ENCODE measurements around the gene MXD1. TPM values are rescaled to one million over a fixed set of nuclear protein-coding genes. Genes with fewer than 3 reads are reported as not detected.

Gene MXD1
- total RNA-seq, 1 donor from 2014 or later, result 3.5 TPM

DNA sequence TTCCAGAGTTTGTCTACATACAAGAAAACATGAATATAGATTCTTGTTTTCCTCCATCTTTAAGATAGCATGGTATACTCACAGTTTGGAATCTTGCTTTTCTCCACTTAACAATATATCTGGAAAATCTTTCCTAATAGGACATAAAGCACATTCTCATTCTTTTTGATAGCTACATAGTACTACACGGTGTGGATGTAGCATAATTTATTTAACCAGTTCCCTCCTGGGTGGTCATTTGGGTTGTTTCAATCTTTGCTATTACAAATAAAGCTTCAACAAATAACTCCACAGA is 19.7 kb downstream of the MXD1 start:
- Histone ChIP-seq H3K36me3 (peaks cover 43% of the 10 kb centered on the region), H3K9me3 (replicated peaks) (no peaks in the 10 kb centered on the region), H3K27me3 (ENCODE audit: low read depth) (no peaks in the 10 kb centered on the region), H3K4me1 (peaks cover 18% of the 10 kb centered on the region), H3K4me3 (no peak overlapping the region), H3K27ac (replicated peaks) (no peak overlapping the region)
- intact Hi-C loops (cut with micrococcal nuclease), result no loop called here
- TF ChIP-seq, protein P1, sequence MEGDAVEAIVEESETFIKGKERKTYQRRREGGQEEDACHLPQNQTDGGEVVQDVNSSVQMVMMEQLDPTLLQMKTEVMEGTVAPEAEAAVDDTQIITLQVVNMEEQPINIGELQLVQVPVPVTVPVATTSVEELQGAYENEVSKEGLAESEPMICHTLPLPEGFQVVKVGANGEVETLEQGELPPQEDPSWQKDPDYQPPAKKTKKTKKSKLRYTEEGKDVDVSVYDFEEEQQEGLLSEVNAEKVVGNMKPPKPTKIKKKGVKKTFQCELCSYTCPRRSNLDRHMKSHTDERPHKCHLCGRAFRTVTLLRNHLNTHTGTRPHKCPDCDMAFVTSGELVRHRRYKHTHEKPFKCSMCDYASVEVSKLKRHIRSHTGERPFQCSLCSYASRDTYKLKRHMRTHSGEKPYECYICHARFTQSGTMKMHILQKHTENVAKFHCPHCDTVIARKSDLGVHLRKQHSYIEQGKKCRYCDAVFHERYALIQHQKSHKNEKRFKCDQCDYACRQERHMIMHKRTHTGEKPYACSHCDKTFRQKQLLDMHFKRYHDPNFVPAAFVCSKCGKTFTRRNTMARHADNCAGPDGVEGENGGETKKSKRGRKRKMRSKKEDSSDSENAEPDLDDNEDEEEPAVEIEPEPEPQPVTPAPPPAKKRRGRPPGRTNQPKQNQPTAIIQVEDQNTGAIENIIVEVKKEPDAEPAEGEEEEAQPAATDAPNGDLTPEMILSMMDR (IDR thresholded peaks at IDR 0.05; ENCODE audit: borderline replicate concordance), result no peak
- no peak for DNase-seq

DNA sequence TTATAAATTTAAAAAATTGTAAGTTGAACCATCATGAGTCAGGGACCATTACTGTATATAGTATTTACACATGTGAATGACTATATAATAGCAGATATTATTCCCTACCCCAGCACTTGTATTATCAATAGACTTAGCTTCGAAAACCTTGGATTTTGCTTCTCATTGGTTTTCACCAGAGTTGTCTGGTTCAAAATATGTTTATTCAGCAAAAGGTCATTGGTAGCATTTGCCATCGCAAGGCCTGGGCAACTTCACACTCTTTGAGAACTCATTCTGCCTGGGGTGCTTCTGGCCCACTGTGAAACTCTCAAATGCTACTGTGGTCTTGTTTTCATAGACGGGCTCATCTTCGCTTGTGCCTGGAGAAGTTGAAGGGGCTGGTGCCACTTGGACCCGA is 20.1 kb downstream of the MXD1 start:
- Histone ChIP-seq H3K36me3 (peaks cover 45% of the 10 kb centered on the region), H3K27ac (replicated peaks) (no peak overlapping the region), H3K9me3 (replicated peaks) (no peaks in the 10 kb centered on the region), H3K4me3 (no peak overlapping the region), H3K4me1 (peaks cover 18% of the 10 kb centered on the region), H3K27me3 (ENCODE audit: low read depth) (no peaks in the 10 kb centered on the region)
- TF ChIP-seq, protein P1 (IDR thresholded peaks at IDR 0.05; ENCODE audit: borderline replicate concordance), result no peak
- intact Hi-C loops (cut with micrococcal nuclease), result no loop called here
- DNase-seq, result no peak

DNA sequence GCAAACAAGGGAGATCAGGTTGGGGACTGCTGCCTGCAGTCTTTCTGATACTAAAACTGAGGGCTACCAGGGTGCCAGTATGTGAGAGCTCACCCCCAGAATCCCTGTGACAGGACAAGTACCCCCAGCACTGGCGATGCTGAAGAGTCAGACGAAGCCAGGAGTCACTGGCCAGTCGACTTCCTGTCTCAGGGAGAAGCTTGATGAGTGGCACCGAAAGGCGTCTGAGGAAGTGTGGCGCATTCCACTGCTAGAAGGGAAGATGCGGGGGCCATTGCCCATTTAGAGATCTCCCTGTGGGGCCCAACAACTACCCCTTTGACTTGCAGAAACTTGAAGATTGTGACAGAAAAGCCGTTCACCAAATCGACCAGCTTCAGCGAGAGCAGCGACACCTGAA is 22.0 kb downstream of the MXD1 start:
- intact Hi-C loops (cut with micrococcal nuclease), result no loop called here
- TF ChIP-seq, protein P1 (IDR thresholded peaks at IDR 0.05; ENCODE audit: borderline replicate concordance), result no peak
- H3K36me3 ChIP-seq, result peaks cover 62% of the 10 kb centered on the region
- no peak for DNase-seq
- H3K4me1 ChIP-seq, result peaks cover 18% of the 10 kb centered on the region
- no peak overlapping the region for H3K4me3 ChIP-seq
- H3K9me3 ChIP-seq (replicated peaks), result no peaks in the 10 kb centered on the region
- no peak overlapping the region for H3K27ac ChIP-seq (replicated peaks)
- H3K27me3 ChIP-seq (ENCODE audit: low read depth), result no peaks in the 10 kb centered on the region

DNA sequence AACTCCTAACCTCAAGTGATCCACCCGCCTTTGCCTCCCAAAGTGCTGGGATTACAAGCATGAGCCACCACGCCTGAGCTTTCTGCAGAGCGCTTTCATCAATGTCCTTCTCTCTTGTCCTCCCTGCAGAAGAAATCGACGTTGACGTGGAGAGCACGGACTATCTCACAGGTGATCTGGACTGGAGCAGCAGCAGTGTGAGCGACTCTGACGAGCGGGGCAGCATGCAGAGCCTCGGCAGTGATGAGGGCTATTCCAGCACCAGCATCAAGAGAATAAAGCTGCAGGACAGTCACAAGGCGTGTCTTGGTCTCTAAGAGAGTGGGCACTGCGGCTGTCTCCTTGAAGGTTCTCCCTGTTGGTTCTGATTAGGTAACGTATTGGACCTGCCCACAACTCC is 23.1 kb downstream of the MXD1 start:
- Histone ChIP-seq H3K4me3 (no peak overlapping the region), H3K27ac (replicated peaks) (no peak overlapping the region), H3K9me3 (replicated peaks) (no peaks in the 10 kb centered on the region), H3K27me3 (ENCODE audit: low read depth) (no peaks in the 10 kb centered on the region), H3K36me3 (peaks cover 72% of the 10 kb centered on the region), H3K4me1 (peaks cover 17% of the 10 kb centered on the region)
- DNase-seq, result no peak
- TF ChIP-seq, protein P1 (IDR thresholded peaks at IDR 0.05; ENCODE audit: borderline replicate concordance), result no peak
- intact Hi-C loops (cut with micrococcal nuclease), result no loop called here

DNA sequence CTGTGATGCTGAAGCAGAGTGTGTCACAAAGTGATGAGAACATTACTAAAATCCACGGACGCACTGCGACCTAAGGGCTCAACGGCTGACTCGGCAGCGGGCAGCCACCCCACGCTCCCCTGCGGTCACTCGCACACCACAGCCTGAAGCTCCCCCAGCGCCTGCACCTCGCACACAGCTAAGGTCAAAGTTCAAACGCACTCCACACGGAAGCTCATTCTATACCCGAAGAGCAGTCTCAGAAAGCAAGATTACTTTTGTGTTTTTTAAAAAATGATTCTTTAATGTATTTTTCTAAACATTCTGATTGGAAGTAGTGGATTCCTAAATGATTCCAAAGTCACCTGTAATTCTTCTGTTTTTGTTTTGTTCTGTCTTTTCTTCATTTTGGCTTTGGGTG is 24.8 kb downstream of the MXD1 start:
- no peak for DNase-seq
- no peak overlapping the region for H3K27ac ChIP-seq (replicated peaks)
- intact Hi-C loops (cut with micrococcal nuclease), result no loop called here
- H3K4me1 ChIP-seq, result no peaks in the 10 kb centered on the region
- H3K4me3 ChIP-seq, result no peak overlapping the region
- H3K27me3 ChIP-seq (ENCODE audit: low read depth), result no peaks in the 10 kb centered on the region
- no peaks in the 10 kb centered on the region for H3K9me3 ChIP-seq (replicated peaks)
- peaks cover 79% of the 10 kb centered on the region for H3K36me3 ChIP-seq
- TF ChIP-seq, protein P1 (IDR thresholded peaks at IDR 0.05; ENCODE audit: borderline replicate concordance), result no peak

DNA sequence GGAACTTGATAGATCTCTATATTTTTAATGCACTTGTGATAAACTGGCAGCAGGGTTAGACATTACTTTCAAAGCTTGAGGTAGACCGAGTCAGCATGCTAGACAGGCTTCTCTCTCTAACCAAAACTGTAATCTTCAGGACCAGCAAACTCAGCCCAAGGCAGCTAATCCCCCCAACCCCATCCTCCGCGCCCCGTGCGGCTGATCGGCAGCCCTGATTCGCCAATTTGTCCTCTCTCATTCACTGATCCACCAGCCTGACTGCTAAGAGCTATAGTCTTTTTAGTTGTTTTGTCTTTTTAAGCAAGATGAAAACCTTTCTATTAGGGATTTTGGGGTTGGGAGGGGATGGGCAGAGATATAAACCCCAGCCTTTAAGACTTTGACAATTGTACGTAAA is 25.8 kb downstream of the MXD1 start:
- no peaks in the 10 kb centered on the region for H3K9me3 ChIP-seq (replicated peaks)
- peaks cover 74% of the 10 kb centered on the region for H3K36me3 ChIP-seq
- no peak overlapping the region for H3K4me3 ChIP-seq
- intact Hi-C loops (cut with micrococcal nuclease), result no loop called here
- no peak for DNase-seq
- TF ChIP-seq, protein P1 (IDR thresholded peaks at IDR 0.05; ENCODE audit: borderline replicate concordance), result no peak
- no peaks in the 10 kb centered on the region for H3K27me3 ChIP-seq (ENCODE audit: low read depth)
- H3K27ac ChIP-seq (replicated peaks), result no peak overlapping the region
- no peaks in the 10 kb centered on the region for H3K4me1 ChIP-seq
